Endothelial cell (in vitro differentiated cells): ENCODE results near the gene SYDE1. TPM values are rescaled to one million over a fixed set of nuclear protein-coding genes. Genes with fewer than 3 reads are reported as not detected.

Source experiments
- DNase-seq: peaks from one replicate; pipeline ENCODE4 v3.0.0; 2021; ENCODE audit warnings: low spot score
- H3K27ac Mint-ChIP-seq: one replicate; pipeline ENCODE4 v1.8.0; 2021; ENCODE audit warnings: mixed read lengths, inconsistent platforms; ENCODE audit not compliant: unreplicated experiment
- H3K27me3 Mint-ChIP-seq: one replicate; pipeline ENCODE4 v1.8.0; 2021; ENCODE audit warnings: mild to moderate bottlenecking, moderate library complexity, mixed read lengths, inconsistent platforms; ENCODE audit not compliant: unreplicated experiment
- H3K36me3 Mint-ChIP-seq: one replicate; pipeline ENCODE4 v1.8.0; 2021; ENCODE audit warnings: mild to moderate bottlenecking, low read depth, mixed read lengths, inconsistent platforms; ENCODE audit not compliant: unreplicated experiment
- H3K4me1 Mint-ChIP-seq: one replicate; pipeline ENCODE4 v1.8.0; 2021; ENCODE audit warnings: mild to moderate bottlenecking, mixed read lengths, inconsistent platforms; ENCODE audit not compliant: unreplicated experiment
- H3K4me3 Mint-ChIP-seq: one replicate; pipeline ENCODE4 v1.8.0; 2021; ENCODE audit warnings: mild to moderate bottlenecking, mixed read lengths, inconsistent platforms; ENCODE audit not compliant: unreplicated experiment
- H3K9me3 Mint-ChIP-seq: one replicate; pipeline ENCODE4 v1.8.0; 2021; ENCODE audit warnings: mixed read lengths, inconsistent platforms; ENCODE audit not compliant: unreplicated experiment
- CTCF ChIP-seq: fragments of 200-600 bp; sonication (generic); IDR thresholded peaks from one replicate; pipeline ENCODE4 v1.5.0; 2021; ENCODE audit warnings: antibody characterized with exemption; ENCODE audit not compliant: unreplicated experiment
- total RNA-seq: library from RNA; stranded (reverse); fragmentation: NEBNext Ultra II Directional; extraction: Animal tissue kit (Norgen Biotek cat#: 25700); gene quantifications from one replicate; pipeline ENCODE4 v1.2.1, GENCODE V29; 2021; ENCODE audit not compliant: unreplicated experiment

Gene SYDE1
- total RNA-seq, 1 donor from 2014 or later = 43.5 TPM

GRCh38 chr19:15115080-15115479 is 7.9 kb downstream of the SYDE1 start:
- Mint-ChIP-seq H3K9me3 (no peaks in the 10 kb centered on the region), H3K4me1 (peaks cover 30% of the 10 kb centered on the region), H3K4me3 (no peak overlapping the region), H3K27ac (no peak overlapping the region), H3K27me3 (peaks cover 27% of the 10 kb centered on the region), H3K36me3 (peaks cover 59% of the 10 kb centered on the region)
- TF ChIP-seq CTCF = no peak
- DNase-seq = no peak

- no peak for TF ChIP-seq CTCF
- peaks cover 24% of the 10 kb centered on the region for H3K27me3 Mint-ChIP-seq
- H3K27ac Mint-ChIP-seq = peak overlapping the region; percentile 90
- no peak for DNase-seq
- H3K9me3 Mint-ChIP-seq = no peaks in the 10 kb centered on the region
- peaks cover 29% of the 10 kb centered on the region for H3K4me1 Mint-ChIP-seq
- peaks cover 61% of the 10 kb centered on the region for H3K36me3 Mint-ChIP-seq
- H3K4me3 Mint-ChIP-seq = peak overlapping the region; percentile 72
Observed at GRCh38 chr19:15115762-15116615, 8.8 kb downstream of the SYDE1 start.

GRCh38 chr19:15116856-15117255 is 9.7 kb downstream of the SYDE1 start:
- Mint-ChIP-seq H3K36me3 (peaks cover 59% of the 10 kb centered on the region), H3K4me1 (peaks cover 28% of the 10 kb centered on the region), H3K9me3 (no peaks in the 10 kb centered on the region), H3K27ac (peak overlapping the region; percentile 90), H3K27me3 (peaks cover 24% of the 10 kb centered on the region), H3K4me3 (peak overlapping the region; percentile 72)
- TF ChIP-seq CTCF = no peak
- no peak for DNase-seq

GRCh38 chr19:15118248-15118647 is 11.0 kb downstream of the SYDE1 start:
- Mint-ChIP-seq H3K9me3 (no peaks in the 10 kb centered on the region), H3K36me3 (peaks cover 49% of the 10 kb centered on the region), H3K27ac (no peak overlapping the region), H3K4me1 (peaks cover 28% of the 10 kb centered on the region), H3K4me3 (peak overlapping the region; percentile 76), H3K27me3 (peaks cover 24% of the 10 kb centered on the region)
- no peak for TF ChIP-seq CTCF
- no peak for DNase-seq

GRCh38 chr19:15118789-15119494 is 11.7 kb downstream of the SYDE1 start:
- H3K4me3 Mint-ChIP-seq = peak overlapping the region; percentile 76
- no peak overlapping the region for H3K27ac Mint-ChIP-seq
- H3K9me3 Mint-ChIP-seq = no peaks in the 10 kb centered on the region
- H3K4me1 Mint-ChIP-seq = peaks cover 28% of the 10 kb centered on the region
- peaks cover 24% of the 10 kb centered on the region for H3K27me3 Mint-ChIP-seq
- peaks cover 49% of the 10 kb centered on the region for H3K36me3 Mint-ChIP-seq
- DNase-seq = no peak
- no peak for TF ChIP-seq CTCF
